Right renal cortex interstitium (tissue), 3 donors: ENCODE results near the gene DIP2C. TPM values are rescaled to one million over a fixed set of nuclear protein-coding genes. Genes with fewer than 3 reads are reported as not detected.

Experiments used
- DNase-seq, 3 donors: peaks; one replicate each; pipeline ENCODE4 v3.0.0-alpha.2; 2013; ENCODE audit warnings: low read depth in 3 of 3, low spot score in 2 of 3
- polyA plus RNA-seq, 3 donors: library from polyadenylated mRNA; unstranded; fragments of 120-200 nt; gene quantifications; one replicate each; pipeline ENCODE4 v1.2.1, GENCODE V29; 2013; ENCODE audit not compliant: insufficient read length in 3 of 3

DIP2C gene, protein sequence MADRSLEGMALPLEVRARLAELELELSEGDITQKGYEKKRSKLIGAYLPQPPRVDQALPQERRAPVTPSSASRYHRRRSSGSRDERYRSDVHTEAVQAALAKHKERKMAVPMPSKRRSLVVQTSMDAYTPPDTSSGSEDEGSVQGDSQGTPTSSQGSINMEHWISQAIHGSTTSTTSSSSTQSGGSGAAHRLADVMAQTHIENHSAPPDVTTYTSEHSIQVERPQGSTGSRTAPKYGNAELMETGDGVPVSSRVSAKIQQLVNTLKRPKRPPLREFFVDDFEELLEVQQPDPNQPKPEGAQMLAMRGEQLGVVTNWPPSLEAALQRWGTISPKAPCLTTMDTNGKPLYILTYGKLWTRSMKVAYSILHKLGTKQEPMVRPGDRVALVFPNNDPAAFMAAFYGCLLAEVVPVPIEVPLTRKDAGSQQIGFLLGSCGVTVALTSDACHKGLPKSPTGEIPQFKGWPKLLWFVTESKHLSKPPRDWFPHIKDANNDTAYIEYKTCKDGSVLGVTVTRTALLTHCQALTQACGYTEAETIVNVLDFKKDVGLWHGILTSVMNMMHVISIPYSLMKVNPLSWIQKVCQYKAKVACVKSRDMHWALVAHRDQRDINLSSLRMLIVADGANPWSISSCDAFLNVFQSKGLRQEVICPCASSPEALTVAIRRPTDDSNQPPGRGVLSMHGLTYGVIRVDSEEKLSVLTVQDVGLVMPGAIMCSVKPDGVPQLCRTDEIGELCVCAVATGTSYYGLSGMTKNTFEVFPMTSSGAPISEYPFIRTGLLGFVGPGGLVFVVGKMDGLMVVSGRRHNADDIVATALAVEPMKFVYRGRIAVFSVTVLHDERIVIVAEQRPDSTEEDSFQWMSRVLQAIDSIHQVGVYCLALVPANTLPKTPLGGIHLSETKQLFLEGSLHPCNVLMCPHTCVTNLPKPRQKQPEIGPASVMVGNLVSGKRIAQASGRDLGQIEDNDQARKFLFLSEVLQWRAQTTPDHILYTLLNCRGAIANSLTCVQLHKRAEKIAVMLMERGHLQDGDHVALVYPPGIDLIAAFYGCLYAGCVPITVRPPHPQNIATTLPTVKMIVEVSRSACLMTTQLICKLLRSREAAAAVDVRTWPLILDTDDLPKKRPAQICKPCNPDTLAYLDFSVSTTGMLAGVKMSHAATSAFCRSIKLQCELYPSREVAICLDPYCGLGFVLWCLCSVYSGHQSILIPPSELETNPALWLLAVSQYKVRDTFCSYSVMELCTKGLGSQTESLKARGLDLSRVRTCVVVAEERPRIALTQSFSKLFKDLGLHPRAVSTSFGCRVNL (N-terminal part only)
- 10 to 100 TPM; 19.2 to 22.3 (median 21.0) TPM for polyA plus RNA-seq

DNA sequence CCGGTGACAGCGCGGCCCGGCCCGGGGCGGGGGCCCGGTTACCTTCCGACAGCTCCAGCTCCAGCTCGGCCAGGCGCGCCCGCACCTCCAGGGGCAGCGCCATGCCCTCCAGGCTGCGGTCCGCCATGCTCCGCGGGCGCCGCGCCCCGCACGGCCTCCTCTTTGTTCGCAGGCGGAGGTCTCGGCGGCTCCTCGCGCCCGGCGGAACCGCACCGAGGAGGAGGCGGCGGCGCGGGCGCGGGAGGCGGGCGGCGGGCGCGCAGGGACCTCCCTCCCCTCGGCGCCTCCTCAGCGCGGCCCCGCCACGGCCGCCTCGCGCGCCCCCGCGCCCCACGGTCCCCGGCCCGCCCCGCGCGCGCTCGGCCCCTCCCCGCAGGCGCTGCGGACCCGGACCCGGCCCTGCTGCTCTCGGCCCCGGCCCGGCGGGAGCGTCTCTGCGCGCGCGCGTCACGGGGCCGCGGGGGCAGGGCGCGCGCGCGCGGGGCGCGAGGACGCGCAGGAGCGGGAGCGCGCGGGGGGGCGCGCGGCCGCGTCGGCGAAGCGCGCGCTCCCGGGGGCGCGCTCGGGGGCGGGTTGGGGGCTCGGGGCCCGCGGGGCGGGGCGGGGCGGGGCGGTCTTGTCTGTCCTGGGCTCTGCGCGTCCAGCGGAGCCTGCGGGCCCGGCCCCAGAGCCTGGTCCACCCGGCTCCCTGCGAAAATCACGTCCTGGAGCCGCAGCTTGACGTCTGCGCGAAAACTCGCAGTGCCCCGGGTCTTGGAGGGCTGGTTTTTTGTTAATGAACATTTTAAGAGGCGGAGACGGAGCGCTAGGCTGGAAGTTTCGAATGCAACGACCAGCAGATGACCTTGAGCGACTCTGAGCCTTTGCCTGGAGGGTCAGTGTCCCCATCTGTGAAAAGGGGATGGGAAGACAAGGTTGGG lies at the start of gene DIP2C:
Gene DIP2C, minus strand, starts transcription at position 217 of the 920 bp plus-strand sequence. Its CDS starts 90 bp downstream, at position 127.
- no peak for DNase-seq

DNA sequence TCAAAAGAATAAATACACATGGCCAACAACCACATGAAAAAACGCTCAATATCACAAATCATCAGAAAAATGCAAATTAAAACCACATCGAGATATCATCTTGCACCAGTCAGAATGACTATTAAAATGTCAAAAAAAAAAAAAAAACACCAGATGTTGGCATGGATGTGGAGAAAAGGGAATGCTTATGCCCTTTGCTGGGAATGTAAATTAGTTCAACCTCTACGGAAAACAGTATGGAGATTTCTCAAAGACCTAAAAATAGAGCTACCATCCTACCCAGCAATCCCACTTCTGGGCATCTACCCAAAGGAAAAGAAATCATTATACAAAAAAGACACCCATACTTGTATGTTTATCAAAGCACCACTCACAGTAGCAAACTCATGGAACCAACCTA lies 45.0 kb upstream of the DIP2C start:
- DNase-seq = no peak

DNA sequence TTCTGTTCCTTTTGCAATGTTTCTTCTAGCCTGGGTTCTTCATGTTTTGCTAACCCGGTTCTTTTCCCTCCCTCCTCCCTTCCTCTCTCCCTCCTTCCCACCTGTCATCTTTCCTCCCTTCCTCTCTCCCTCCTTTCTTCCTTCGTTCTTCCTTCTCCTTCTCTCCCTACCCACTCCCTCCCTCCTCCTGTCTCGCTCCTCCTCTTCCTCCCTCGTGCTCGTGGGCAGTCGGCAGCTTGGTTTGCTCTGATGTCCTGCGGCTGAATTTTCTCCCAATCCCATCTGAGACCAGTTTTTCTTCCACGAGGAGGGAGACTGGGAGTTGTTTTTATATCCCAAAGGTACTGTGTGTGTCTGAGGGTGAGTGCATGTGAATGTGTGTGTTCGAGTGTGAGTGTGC lies 43.6 kb upstream of the DIP2C start:
- no peak for DNase-seq

DNA sequence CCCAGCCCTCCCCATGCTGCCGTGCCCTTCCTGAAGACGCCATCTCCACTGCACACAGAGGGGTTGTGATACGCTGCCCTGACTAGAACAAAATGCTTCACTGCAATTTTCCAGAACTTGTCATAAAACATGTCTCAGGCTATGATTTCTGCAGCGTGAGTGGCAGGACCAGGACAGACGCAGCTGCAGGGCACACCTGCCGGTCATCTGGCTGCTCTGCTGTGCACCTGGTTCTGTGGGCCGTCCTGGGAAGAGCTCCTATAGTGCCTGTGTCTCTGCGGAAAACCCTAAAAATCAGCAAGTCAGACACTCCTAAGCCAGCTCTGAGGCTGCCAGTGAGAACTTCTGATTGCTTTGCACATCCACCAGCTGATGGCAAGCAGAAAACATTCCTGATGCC lies 39.7 kb upstream of the DIP2C start:
- no peak for DNase-seq

DNA sequence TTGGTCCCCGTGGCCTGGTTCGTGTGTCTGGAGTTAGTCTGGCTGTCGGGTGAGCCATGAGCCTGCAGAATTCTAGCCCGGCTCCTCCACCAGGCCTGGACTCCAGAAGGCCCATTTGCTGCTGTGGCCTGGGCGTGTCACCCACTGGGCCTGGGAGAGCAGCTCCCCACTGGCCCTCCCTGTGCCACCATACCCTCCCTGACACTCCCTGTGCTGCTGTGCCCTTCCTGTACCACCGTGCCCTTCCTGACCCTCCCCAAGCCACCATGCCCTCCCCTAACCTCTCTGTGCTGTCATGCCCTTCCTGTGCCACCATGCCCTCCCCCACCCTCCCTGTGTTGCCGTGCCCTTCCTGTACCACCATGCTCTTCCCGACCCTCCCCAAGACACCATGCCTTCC lies 39.1 kb upstream of the DIP2C start:
- DNase-seq = no peak

DNA sequence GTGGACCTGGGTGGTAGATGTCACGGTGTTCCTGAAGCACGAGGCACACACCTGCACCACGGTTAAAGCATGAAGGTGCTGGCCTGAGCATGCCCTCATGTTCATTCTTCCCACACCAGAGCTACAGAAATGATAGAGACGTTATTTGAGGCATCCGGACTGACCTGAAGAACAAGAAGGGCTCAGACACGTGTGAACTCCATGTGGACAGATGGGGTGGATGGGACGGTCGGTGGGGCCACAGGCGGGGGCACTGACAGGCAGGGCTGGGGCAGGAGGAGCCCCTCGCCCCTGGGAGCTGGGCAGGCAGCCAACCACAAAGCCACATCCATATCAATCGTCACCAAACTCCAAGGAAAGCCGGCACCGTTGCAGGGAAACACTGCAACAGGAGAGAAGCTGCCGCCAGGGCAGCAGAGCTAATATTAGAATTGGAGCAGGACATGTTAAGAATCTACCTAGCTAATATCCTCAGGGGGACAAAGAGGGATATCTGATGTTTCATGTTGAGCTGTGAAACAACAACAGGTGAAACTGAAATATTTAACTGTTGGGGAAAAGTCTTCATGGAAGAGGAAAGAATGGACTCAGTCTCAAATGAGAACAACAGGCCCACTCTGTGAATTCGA lies 37.8 kb upstream of the DIP2C start:
- no peak for DNase-seq

DNA sequence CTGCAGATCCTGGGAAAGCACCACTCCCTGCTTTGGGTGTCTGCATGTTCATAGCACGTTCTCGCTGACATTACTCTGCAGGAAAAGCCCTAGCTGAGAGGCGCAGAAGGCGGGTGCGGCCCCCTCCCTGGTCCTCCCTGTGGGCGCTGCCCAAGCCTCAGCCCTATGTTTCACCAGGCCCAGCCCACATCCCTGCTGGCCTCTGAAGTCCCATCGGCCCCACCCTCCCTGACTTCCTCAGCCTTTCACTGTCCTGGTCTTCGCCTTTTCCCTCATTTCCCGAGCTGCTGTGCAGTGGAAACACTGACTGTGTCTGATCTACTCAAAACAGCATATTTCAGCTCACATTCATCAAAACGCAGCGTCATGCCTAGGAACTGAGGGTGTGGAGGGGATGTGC lies 36.3 kb upstream of the DIP2C start:
- no peak for DNase-seq

DNA sequence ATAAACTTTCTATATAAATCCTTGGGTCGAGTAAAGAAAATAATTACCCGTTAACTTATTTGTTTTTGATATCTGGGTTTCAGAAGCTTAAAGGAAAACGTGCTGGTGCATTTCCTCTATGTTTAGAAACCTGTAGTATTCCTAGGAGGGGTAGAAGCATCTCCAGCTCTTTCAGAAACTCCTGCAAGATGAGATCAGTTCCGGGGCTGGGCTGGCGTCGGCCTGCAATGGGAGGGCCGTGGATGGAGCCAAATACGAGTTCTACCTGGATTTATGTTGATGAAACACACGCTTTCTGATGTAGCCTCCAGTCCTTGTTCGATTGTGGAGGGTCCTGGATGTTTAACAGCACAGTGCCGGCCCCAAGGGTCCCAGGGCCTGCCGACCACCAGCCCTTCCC lies 35.8 kb upstream of the DIP2C start:
- DNase-seq = no peak

DNA sequence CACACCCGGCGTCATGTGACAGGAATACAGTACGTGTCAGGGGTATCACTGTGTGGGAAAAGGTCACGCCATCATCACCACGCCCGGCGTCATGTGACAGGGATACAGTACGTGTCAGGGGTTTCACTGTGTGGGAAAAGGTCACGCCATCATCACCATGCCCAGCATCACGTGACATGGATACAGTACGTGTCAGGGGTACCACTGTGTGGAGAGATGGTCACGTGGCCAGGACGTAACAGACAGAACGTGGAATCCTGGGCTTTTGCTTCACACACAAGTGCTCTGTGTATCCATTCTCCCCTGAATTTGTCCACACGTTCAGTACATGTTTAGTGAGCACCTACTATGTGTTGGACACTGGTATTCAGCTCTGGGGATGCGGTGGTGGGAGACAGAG lies 34.5 kb upstream of the DIP2C start:
- no peak for DNase-seq

DNA sequence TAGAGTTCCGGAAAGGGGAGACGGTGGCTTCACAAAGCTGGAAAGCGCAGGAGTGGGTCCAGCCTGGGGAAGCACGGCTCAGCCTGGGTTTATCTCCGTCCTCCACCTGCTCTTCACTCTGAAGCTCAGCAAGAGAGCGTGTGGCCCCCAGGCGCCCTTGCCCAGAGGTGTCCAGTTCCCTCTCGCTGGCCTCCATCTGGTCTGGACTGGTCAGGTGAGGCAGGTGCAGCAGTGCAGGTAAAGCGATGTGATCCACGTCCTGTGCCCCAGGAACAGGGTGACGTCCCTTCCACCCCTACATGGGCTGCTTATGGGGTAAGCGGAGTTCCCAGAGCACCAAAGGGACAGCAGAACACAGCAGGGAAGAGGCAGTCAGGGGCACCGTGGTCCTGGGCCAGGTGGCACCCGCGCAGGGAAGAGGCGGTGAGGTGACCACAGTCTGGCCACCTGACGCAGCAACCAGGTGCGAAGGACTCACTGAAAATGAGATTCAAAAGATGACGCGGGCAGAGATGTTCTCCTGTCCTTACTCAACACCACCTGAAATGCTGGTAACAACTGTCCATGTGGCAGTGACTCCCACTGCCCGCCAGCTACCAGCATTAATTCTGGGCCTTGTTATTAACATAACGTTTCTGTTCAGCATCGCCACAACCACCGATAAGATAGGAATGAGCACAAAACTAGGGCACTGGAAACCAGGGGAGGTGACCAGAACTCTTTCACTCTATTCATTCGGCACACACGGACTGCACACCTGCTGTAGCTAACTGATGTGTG lies 33.0 kb upstream of the DIP2C start:
- no peak for DNase-seq

DNA sequence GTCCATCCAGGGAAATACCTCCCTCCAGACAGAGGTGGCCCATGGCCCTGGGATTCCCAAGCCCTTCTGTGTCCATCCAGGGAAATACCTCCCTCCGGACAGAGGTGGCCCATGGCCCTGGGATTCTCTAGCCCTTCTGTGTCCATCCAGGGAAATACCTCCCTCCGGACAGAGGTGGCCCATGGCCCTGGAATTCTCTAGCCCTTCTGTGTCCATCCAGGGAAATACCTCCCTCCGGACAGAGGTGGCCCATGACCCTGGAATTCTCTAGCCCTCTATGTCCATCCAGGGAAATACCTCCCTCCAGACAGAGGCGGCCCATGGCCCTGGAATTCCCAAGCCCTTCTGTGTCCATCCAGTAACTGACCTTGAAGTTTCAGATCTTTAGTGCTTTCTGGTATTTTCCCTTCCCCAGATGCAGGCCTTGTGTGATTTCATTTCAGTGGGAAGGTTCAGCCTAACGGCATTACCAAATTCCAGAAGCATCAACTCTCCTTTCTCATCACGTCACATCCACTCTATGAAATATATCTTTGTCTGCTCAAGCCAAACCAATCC lies 28.8 kb upstream of the DIP2C start:
- no peak for DNase-seq

DNA sequence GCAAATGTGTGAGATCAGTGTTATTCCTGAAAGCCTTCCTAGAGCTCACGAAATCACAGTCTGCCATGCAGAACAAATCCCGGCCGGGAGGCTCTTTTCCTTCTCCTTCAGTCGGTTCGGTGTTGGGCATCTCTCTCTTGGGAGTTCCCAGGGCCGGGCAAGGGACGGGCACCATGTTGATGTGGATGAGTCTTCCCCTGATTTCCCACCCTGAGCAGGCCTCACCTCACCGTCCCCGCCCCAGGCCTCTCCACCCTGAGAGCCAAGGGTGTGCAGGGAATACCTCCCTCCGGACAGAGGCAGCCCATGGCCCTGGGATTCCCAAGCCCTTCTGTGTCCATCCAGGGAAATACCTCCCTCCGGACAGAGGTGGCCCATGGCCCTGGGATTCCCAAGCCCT lies 28.0 kb upstream of the DIP2C start:
- DNase-seq = no peak

DNA sequence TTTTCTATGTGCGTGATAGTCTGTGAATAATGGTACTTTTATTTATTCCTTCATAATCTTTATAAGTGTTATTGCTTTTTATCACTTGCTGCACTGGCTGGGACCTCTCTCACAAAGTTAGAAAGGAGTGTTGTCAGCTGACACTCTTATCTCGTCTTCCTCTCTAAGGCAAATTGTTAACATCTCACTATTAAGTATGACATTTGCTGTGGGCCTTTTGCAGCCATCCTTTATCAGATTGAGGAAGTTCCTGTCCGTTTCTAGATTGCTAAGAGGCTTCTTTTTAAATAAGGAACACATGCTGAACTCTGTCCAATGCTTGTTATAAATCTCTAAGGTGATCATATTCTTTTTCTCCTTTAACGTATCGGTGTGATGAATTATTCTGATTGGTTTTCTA lies 27.4 kb upstream of the DIP2C start:
- no peak for DNase-seq

DNA sequence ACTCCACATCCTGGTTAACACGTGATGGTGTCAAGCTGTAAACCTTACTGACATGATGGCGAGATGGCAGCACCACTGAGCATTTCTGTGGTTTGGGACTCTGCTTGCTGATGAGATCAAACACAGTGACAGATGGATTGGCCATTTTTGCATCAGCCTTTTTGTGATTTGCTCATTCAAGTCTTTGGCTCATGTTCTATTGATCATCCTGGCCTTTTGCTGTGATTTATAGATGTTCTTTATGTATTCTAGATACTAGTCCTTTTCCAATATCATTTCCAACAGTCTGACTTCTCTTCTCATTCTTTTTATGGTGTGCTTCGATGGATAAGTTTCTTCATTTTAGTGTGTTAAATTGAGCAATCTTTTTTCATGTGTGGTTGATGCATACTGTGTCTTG lies 24.7 kb upstream of the DIP2C start:
- DNase-seq = no peak

DNA sequence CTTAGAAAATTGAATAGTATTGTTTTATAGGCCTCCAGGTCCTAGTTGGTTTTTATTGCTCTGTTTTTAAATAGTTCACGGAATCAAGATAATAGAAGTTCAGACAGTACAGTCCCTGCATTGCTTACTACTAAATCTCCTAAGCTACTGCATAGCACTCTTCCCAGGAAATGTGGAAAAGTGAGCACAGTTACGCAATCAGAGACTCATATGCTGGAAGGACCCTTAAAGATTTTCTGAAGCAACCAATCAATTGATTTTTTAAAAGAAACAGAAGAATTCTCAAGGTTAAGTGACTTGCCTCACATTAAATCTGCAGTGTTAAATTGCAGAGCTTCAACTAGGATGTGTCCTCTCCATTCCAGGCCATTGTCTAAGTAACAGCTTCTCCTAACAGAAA lies 23.1 kb upstream of the DIP2C start:
- no peak for DNase-seq

DNA sequence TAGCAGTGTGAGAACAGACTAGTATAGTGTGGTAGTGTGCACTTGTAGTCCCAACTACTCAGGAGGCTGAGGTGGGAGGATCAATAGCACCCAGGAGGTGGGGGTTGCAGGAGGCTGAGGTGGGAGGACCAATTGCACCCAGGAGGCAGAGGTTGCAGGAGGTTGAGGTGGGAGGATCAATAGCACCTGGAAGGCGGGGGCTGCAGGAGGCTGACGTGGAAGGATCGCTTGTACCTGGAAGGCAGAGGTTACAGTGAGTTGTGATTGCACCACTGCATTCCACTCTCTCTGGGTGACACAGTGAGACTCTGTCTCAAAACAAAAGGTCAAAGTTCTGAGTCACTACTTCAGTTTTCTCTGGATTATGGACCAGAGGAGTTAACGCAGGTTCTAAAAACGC lies 22.6 kb upstream of the DIP2C start:
- DNase-seq = no peak

DNA sequence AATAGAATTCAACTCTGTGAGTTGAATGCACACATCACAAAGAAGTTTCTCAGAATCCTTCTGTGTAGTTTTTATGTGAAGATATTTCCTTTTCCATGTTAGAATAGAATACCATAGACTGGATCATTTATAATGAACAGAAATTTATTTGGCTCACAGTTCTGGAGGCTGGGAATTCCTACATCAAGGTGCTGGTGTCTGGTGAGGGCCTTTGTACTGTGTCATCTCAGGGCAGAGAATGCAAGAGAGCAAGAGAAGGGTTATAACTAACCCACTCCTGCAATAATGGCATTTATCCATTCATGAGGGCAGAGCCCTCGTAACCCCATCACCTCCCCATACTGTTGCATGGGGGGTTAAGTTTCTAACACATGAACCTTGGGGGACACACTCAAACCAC lies 18.4 kb upstream of the DIP2C start:
- no peak for DNase-seq

DNA sequence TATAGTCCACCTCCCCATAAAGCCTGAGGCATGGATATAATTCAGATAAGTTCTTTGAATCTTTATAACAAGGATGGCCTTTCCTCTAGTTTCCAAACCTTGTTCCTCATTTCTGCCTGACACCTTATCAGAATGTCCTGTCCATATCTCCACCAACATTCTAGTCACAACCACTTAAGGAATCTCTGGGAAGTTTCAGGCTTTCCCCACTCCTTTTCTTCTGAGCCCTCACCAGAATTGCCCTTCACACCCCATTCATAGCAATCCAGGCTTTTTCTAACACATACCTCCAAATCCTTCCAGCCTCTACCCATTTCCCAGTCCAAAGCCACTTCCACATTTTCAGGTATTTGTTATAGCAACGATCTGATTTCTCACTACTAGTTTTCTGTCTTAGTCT lies 18.0 kb upstream of the DIP2C start:
- no peak for DNase-seq
